Body of pancreas (tissue), 4 donors: Measurements from ENCODE around the gene ZSWIM6.

Source experiments
- POLR2A ChIP-seq, 3 donors: fragments of 450-650 bp; IDR thresholded peaks; one replicate each; pipeline ENCODE4 v1.6.1; 2016; ENCODE audit warnings: antibody characterized with exemption in 3 of 3, mild to moderate bottlenecking in 2 of 3
- TF ChIP-seq, protein P1 (sequence below), 7 experiments: fragments of 450-650 bp in 4 of 7; fragments of 200-600 bp in 3 of 7; sonication (generic) in 3 of 7; IDR thresholded peaks; one replicate each; pipeline ENCODE4 v1.5.1; 2016 to 2019; ENCODE audit warnings: antibody characterized with exemption in 7 of 7

DNA sequence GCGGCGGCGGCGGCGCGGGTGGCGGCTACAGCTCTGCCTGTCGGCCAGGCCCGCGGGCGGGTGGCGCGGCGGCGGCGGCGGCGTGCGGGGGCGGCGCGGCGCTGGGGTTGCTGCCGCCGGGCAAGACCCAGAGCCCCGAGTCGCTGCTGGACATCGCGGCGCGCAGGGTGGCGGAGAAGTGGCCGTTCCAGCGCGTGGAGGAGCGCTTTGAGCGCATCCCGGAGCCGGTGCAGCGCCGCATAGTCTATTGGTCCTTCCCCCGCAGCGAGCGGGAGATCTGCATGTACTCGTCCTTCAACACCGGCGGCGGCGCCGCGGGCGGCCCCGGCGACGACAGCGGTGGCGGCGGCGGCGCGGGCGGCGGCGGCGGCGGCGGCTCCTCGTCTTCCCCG is 296 bp downstream of the ZSWIM6 start:
- TF ChIP-seq, protein P1, sequence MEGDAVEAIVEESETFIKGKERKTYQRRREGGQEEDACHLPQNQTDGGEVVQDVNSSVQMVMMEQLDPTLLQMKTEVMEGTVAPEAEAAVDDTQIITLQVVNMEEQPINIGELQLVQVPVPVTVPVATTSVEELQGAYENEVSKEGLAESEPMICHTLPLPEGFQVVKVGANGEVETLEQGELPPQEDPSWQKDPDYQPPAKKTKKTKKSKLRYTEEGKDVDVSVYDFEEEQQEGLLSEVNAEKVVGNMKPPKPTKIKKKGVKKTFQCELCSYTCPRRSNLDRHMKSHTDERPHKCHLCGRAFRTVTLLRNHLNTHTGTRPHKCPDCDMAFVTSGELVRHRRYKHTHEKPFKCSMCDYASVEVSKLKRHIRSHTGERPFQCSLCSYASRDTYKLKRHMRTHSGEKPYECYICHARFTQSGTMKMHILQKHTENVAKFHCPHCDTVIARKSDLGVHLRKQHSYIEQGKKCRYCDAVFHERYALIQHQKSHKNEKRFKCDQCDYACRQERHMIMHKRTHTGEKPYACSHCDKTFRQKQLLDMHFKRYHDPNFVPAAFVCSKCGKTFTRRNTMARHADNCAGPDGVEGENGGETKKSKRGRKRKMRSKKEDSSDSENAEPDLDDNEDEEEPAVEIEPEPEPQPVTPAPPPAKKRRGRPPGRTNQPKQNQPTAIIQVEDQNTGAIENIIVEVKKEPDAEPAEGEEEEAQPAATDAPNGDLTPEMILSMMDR (IDR thresholded peaks at IDR 0.05) = no peak
- TF ChIP-seq POLR2A (IDR thresholded peaks at IDR 0.05) = no peak
